ENCODE measurements around the gene SMG5.

The SMG5 gene

GRCh38 chr1:156203331-156203730 is 79.3 kb downstream of the SMG5 start:
- DNase-seq, result no peak

- DNase-seq, result no peak
Measured at GRCh38 chr1:156200044-156200443, 82.6 kb downstream of the SMG5 start.
